Cerebellar nuclear complex (tissue), 1 donor: ENCODE measurements around the gene SLC25A47.
"Not testable (repeated sequence)": the region's sequence is repeated elsewhere in the genome, so short reads cannot be mapped to it uniquely, and the experiment has no call there.

Experiments used
- DNase-seq, 2 experiments: peaks; one replicate each; lab custom pipeline; 2025; lab: John Stamatoyannopoulos, UW

The SLC25A47 gene

DNA sequence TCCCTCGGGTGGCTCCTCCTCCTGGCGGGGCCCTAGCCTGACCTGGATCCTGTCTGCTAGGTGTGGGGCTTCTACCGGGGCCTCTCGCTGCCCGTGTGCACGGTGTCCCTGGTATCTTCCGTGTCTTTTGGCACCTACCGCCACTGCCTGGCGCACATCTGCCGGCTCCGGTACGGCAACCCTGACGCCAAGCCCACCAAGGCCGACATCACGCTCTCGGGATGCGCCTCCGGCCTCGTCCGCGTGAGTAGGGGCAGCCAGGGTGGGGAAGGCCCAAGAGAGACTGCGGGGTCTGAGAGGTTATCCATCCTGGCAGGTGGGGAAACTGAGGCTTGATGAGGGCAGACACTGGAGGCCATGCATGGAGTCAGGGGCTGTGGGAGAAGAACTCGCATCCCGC, 4.0 kb downstream of the SLC25A47 start:
- DNase-seq: no peak

DNA sequence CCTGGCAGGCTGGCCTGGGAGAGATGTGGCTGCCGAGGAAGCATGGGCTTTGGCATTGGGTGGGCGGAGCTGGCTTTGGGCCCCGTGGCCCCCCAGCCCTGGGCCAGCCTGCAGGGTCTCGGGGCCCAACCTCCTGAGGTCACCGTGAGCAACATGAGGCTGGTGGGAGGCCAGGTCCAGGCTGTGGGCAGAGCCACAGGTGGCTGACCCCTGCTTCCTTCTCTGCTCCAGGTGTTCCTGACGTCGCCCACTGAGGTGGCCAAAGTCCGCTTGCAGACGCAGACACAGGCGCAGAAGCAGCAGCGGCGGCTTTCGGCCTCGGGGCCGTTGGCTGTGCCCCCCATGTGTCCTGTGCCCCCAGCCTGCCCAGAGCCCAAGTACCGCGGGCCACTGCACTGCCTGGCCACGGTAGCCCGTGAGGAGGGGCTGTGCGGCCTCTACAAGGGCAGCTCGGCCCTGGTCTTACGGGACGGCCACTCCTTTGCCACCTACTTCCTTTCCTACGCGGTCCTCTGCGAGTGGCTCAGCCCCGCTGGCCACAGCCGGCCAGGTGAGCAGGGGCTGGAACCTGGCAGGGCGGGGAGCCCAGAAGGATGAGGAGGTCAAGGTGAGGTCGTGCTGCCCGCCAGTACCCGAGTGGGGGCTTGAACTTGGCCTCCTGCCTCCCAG, 5.5 kb downstream of the SLC25A47 start:
- no peak for DNase-seq

DNA sequence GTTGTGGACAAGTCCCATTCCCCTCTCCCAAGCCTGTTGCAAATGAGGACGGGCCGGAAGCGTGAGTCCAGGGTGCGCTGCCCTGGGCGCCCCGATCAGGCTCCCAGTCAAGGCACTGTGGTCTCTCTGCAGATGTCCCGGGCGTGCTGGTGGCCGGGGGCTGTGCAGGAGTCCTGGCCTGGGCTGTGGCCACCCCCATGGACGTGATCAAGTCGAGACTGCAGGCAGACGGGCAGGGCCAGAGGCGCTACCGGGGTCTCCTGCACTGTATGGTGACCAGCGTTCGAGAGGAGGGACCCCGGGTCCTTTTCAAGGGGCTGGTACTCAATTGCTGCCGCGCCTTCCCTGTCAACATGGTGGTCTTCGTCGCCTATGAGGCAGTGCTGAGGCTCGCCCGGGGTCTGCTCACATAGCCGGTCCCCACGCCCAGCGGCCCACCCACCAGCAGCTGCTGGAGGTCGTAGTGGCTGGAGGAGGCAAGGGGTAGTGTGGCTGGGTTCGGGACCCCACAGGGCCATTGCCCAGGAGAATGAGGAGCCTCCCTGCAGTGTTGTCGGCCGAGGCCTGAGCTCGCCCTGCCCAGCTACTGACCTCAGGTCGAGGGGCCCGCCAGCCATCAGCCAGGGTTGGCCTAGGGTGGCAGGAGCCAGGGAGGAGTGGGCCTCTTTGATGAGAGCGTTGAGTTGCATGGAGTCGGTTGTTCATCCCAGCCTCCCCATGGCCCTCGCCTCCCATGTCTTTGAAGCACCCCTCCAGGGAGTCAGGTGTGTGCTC, 6.3 kb downstream of the SLC25A47 start:
- DNase-seq: no peak

DNA sequence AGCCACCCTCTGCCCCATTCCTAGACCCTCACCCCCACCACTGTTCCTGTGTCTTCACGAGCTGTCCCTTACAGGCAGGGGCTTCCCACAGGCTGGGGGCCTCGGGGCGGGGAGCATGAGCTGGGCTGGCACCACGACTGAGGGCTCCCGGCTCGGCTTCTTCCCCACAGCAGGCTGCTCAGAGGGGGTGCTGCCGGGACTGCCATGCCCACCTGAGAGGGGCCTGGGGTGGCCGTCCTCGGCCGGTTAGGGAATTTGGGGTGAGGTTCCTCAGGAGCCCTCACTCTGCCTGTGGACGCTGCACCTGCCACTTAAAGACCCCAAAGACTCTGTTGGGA, 6.8 kb downstream of the SLC25A47 start:
- no peak for DNase-seq

DNA sequence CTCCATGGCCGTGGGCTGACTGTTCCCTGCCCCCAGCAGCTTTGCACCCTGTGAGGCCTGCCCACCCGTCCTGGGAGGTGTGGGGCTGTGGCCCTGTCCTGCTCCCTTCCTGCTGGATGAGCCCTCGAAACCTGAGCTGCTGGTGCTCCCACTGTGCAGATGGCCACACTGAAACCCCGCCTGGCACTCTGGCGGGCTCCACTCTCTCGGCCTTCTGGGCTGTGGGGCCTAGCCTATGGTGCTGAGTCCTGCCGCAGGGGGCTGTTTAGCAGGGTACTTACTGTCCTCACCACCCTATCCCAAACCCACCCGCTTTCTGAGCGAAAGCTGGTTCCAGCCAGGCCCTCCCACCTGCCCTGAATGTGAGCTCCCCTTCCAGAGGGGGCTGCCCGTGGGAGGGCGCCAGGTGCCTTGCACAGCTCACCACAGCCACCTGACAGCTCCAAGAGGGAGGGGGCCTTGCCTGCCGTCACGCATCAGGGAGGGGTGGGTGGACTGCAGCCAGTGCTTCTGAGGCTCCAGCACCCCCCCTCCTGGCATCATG, 7.3 kb downstream of the SLC25A47 start:
- no peak for DNase-seq

DNA sequence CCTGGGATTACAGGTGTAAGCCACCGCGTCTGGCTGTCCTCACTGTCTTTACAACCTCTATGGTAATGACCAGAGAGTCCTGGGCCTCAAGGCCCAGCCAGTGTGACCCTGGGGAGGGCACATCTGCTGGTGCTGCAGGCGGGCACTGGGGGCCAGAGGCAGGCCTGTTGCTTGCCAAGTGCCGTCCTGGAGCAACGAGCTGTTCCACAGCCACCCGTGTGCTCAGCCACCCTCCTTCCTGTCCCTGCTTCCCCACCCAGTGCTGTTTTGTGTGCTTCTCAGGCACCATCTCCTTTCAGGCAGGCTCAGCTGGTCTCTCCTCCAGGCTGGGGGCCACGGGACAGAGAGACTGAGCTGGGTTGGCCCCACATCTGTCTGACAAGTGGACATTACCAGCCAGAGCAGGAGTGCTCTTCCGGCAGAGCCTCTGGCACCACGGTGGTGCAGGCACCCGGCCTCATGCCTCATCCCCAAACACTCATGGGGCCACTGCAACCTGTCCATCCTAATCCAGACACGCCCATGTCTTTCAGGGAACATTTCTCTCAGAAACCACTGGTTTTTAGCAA, 9.0 kb downstream of the SLC25A47 start:
- no peak for DNase-seq

DNA sequence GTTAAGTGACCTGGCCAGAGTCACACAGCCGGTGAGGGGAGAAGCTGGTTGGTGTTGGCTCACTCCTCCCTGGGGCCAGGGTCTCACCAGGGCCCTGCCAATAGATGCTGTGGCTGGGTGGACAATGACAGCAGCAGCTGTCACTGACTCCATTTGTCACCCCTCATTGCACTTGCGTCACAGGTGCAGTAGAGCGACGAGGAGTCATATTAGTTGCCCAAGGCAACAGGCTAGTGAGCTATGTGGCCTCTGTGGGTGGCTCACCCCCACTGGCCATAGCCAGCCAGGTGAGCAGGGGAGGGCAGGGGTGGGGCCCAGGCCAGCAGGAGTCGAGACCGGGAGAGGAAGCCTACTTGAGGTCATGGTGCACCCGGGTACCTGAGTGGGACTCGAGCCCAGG, 9.7 kb downstream of the SLC25A47 start:
- no peak for DNase-seq

DNA sequence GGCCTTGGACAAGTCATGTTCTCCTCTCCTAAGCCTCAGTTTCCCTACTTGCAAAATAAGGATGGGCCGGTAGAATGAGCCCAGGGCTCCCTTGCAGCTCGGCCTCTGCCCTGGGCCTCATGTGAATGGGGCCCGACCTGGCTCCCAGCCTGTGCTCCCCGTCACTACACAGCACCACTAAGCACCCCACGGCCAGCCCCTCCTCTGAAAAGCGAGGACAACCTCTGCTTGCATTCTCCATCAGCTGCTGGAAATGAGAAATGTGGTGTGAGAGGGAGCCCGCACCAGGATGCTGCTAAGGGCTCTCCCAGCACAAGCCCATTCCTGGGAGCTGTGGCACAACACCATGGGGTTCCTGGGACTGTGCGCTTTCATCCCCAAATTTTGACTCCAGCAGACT, 10.2 kb downstream of the SLC25A47 start:
- no peak for DNase-seq

DNA sequence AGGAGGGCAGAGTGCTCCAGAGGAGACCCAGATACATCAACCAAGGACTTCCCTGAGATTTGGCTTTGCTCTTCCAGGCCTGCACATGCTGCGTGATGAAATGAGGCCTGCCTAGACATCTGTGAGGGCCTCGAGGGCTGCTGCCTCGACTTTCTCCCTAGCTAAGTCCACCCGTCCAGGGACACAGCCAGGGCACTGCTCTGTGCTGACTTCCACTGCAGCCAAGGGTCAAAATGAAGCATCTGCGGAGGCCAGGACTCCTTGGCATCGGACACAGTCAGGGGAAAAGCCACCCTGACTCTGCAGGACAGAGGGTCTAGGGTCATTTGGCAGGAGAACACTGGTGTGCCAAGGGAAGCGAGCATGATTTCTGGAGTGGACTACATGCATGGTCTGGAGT, 10.7 kb downstream of the SLC25A47 start:
- DNase-seq: no peak

DNA sequence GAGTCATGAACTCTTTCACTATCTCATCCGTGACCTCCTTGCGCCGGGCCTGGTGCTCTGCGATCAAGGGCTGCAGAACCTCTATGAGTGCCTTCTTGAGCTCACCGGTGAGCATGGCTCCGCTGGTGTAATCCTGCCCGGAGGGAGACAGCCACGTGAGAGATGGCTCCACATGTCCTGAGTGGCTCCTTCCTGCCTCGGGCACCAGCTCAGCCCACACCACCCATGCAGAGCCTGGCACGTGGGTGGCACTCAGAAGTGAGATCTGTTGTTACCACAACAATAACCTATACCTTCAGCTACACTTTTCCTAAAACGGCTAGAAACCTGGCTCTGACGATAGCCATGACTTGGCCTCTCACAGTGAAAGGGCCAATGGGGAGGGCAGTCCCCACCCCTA, 11.8 kb downstream of the SLC25A47 start:
- DNase-seq: no peak

DNA sequence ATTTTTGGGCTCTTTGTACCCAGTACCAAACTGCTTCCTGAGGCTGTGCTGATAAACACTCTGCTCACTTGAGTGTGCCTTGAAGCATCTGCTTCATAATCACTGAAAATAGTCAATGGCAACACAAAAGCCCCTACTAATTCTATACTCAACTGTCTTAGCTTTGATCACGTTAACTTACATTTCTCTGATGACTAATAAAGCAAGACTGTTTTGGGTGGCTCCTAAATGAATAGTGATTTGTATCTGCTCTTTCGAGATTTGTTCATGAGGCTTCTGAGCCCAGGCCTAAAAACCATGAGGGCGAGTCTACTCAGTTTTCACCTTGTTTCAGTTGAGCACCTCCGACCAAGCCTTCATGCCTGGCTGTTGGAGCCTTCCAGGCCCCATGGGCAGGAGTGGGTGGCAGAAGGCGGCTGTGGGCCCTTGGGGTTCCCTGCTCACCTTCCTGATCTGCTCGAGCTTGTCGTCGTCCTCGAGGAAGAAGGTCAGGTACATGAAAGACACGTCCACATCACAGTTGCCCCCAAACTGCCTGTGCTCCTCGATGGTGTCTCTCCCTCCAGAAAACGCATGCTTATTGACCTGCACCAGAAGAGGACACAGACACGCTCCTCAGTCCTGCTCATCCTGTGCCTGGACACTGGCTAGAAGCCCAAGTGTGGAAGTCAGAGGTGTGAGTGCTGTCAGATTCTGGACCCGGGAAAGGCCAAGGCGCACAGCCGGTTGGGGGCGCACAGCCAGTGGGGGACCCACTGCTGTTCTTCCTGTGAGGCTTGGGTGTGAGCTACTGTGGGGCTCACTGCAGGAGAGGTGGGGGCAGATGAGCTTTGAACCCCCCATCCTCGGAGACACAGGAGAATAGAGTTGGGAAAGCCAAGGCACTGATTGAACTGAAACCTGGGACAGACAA, 13.7 kb downstream of the SLC25A47 start:
- DNase-seq: no peak

DNA sequence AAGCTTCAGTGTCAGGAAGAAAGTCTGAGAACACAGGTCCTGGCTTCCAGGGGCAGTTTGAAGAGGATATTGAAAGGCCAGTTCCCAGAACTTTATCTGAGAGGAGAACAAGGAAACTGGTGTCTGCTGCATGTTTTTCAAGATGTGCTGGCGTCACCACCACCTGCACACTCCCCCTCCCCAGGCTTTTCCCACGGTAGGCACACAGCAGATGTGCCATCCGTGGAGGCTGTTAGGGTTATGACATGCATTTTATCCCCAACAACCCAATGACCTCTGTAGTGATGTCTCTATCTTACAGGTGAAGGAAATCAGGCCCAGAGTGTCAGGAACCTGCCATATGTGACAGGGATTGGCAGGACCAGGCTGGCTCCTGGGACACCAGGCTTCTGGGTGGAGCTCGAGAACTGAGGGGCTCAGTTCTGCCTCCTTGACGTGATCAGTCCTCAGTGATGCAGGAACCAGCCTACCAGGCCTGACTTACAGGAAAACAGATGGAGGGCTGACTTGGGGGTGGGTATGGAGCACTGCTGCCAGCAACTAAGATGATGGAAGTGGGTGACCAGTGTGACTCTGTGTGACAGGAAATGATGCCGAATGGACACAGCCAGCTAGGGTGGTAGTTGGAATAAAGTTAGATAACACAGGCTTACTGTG, 16.8 kb downstream of the SLC25A47 start:
- DNase-seq: no peak

DNA sequence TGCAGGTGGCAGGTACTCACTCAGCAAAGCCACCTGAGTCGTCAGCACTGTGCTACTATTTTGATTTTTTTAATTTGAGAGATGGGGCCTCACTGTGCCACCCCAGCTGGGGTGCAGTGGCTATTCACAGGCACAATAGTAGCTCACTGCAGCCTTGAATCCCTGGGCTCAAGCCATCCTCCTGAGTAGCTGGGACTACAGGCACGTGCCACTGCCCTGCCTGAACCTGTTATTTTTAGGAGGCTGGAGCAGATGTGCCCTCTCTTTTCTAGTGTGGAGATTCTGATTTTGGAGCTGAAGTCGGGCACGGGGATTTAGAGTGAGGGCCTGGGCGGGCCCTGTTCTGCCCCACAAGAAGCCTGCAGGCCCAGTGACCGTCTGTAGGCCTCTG, 17.3 kb downstream of the SLC25A47 start:
- no peak for DNase-seq

DNA sequence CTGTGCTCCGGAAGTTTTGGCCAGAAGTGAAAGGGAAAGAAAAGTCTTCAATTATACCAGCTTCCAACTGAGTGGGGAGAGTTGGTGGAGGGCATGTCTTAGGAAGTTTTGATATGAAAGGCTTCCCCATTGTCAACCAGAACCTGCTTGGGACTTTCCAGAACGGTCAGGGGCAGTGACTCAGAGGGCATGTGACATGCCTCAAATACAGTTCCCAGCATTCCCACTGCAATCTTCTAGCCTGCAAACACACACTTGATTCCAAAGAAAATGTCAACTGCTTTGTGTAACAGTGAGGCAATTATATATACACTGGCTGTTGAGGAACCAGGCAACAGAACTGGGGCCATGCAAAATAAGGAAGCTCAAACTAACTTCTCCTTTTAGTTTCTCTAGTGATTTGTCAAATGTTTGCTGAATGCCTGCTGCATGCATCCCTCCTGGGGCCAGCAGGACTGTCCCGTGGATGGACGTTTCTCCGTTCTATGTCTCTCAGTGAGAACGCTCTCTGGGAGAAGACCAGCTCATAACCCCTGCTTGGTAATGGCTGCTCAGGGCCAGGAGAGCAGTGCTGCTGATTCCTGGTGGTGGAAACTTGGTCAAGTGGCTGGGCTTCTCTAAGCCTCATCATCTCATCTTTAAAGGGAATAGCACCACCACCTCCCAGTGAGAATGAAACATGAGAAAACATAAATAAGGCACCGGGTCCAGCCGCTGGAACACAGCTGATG, 18.3 kb downstream of the SLC25A47 start:
- no peak for DNase-seq

DNA sequence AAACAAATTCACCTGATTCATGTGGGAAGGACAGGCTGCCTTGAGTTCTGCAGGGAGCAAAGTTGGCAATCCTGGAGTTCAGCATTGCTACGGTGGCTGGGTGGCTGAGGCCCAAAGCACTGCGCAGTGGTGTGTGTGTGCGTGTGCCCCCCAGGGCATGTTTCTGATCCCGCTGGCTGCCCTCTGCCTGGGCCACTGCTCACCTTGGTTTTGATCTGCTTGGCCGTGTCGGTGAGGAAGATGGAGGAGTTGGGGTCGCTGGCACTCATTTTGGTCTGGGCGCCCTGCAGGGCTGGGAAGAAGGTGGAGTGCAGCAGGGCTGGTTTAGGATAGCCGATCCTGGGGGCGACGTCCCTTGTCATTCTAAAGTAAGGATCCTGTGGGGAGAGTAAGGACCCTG, 19.1 kb downstream of the SLC25A47 start:
- DNase-seq: no peak

DNA sequence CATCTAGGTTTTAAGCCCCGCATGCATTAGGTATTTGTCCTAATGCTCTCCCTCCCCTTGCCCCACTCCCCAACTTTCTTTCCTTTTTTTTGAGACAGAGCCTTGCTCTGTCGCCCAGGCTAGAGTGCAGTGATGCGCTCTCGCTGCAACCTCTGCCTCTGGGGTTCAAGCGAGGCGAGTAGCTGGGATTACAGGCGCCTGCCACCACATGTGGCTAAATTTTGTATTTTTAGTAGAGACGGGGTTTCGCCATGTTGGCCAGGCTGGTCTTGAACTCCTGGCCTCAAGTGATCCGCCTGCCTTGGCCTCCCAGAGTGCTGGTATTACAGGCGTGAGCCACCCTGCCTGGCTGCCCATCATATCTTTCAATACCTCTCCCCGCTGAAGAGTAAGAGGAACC, 19.7 kb downstream of the SLC25A47 start:
- DNase-seq: not testable (repeated sequence)

DNA sequence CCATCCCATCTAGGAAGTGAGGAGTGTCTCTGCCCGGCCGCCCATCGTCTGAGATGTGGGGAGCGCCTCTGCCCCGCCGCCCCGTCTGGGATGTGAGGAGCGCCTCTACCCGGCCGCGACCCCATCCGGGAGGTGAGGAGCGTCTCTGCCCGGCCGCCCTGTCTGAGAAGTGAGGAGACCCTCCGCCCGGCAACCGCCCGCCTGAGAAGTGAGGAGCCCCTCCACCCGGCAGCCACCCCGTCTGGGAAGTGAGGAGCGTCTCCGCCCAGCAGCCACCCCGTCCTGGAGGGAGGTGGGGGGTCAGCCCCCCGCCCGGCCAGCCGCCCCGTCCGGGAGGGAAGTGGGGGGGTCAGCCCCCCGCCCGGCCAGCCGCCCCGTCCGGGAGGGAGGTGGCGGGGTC, 21.5 kb downstream of the SLC25A47 start:
- DNase-seq: not testable (repeated sequence)

DNA sequence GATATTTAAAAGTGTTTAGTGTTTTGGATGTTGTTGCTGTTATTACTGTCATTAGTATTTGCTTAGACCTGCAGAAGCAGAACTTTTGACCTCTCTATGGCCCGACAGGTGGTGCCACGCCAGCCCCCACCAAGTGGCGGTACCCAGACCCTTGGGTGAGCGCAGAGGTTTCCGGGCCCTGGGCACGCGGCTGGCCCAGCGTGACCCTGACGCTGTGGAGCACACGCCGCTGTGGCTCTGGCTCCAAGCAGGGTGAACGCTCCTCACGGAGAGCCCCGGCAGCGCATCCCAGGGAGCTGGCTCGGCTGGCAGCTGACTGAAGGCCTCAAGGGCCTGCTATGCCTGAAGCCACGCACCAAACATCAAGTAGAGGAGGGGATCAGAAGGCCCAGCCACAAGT, 22.6 kb downstream of the SLC25A47 start:
- no peak for DNase-seq

DNA sequence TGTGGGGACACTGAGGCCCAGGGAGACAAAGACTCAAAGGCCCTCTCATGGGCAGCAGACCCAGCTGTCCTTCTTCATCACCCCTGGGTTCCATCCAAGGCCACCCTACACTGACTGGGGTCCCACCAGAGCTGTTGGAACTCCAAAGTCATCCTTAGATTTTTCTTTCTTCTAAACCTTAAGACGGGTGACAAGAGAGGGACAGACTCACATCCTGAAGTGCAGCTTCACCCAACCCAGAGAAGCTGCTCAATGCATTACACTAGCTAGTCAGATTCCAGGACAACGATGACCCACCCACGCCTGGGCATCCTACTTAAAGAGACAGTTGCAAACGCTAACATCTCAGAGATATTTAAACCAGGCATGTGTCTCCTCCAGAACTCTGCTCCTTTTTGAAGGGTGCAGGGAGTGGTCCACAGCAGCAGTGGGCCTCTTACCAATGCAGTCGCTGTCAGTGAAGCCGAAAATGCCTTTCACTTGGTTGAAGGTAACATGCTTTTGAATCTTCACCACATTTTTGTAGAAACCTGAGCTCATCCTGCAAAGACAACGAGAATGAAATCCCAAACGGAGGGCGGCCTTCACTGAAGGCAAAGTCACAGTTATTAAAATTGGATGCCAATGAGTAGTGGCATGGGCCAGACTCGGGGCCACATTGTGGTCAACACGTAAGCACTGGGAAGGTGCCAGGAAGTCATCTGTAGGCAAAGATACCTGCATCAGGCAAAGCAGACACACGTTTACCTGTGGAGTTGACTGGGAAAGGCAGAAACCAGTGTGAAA, 23.4 kb downstream of the SLC25A47 start:
- no peak for DNase-seq

DNA sequence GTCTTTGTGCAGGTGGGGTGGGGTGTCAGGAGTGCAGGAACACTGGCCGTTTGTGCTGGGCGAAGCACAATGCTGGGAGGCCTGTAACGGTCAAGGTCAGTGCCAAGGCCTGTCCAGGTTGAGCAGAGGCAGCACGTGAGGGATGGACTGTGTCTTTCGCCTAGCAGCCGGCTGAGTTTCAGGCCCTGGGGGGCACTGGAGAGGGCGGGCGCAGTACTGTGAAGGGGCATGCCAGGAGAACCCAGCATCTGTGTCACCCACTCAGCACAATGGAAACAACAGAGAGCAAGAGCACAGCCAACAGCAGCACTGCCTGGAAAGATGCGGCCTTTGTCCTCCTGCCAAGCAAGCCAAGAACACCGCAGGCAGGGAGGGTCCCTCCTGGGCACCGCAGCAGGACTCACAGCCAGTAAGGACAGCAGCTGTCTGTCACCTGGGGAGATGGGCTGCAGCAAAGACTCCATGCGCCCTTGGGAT, 25.2 kb downstream of the SLC25A47 start:
- no peak for DNase-seq
